HEK293 (cell line): ENCODE results near the gene ERVK3-1.

Experiments used
- FEZF1 ChIP-seq: fragments of 450-650 bp; formaldehyde crosslinking; IDR thresholded peaks from 2 replicates; pipeline ENCODE4 v1.5.1; 2016; ENCODE audit warnings: missing biosample characterization, missing genetic modification characterization
- HOXC10 ChIP-seq: sonication (generic); formaldehyde crosslinking; IDR thresholded peaks from 2 replicates; pipeline ENCODE4 v1.8.1; 2023; ENCODE audit warnings: mild to moderate bottlenecking, missing genetic modification reagents
- INSM2 ChIP-seq: fragments of 450-650 bp; formaldehyde crosslinking; IDR thresholded peaks from 2 replicates; pipeline ENCODE4 v1.5.1; 2016; ENCODE audit warnings: missing biosample characterization, missing genetic modification characterization
- KLF10 ChIP-seq: fragments of 450-650 bp; IDR thresholded peaks from 2 replicates; pipeline ENCODE4 v1.5.1; 2018; ENCODE audit warnings: missing biosample characterization, mild to moderate bottlenecking, missing genetic modification characterization
- KLF17 ChIP-seq: fragments of 450-650 bp; formaldehyde crosslinking; IDR thresholded peaks from 2 replicates; pipeline ENCODE4 v1.5.1; 2016; ENCODE audit warnings: missing biosample characterization, missing genetic modification characterization
- KLF7 ChIP-seq: fragments of 450-650 bp; formaldehyde crosslinking; IDR thresholded peaks from 2 replicates; pipeline ENCODE4 v1.5.1; 2016; ENCODE audit warnings: missing biosample characterization, missing genetic modification characterization, borderline replicate concordance
- PRDM6 ChIP-seq: fragments of 450-650 bp; formaldehyde crosslinking; IDR thresholded peaks from 2 replicates; pipeline ENCODE4 v1.5.1; 2017; ENCODE audit warnings: missing biosample characterization, missing genetic modification characterization
- REST ChIP-seq: fragments of 450-650 bp; formaldehyde crosslinking; IDR thresholded peaks from 2 replicates; pipeline ENCODE4 v1.5.1; 2016; ENCODE audit warnings: missing biosample characterization, missing genetic modification characterization
- SP2 ChIP-seq: fragments of 450-650 bp; formaldehyde crosslinking; IDR thresholded peaks from 2 replicates; pipeline ENCODE4 v1.5.1; 2016; ENCODE audit warnings: missing biosample characterization, missing genetic modification characterization
- TCF7L2 ChIP-seq: IDR thresholded peaks from 2 replicates; pipeline ENCODE4 v1.6.1; 2011; ENCODE audit warnings: low read depth, mild to moderate bottlenecking, inconsistent platforms, low read length, moderate library complexity, borderline replicate concordance
- TRIM28 ChIP-seq: IDR thresholded peaks from 2 replicates; pipeline ENCODE4 v1.6.1; 2011; ENCODE audit warnings: low read length, control low read depth, borderline replicate concordance
- WT1 ChIP-seq: fragments of 450-650 bp; formaldehyde crosslinking; IDR thresholded peaks from 2 replicates; pipeline ENCODE4 v1.5.1; 2016; ENCODE audit warnings: missing biosample characterization, missing genetic modification characterization
- YY2 ChIP-seq: fragments of 450-650 bp; formaldehyde crosslinking; IDR thresholded peaks from 2 replicates; pipeline ENCODE4 v1.5.1; 2016; ENCODE audit warnings: missing biosample characterization, missing genetic modification characterization
- ZBTB6 ChIP-seq: fragments of 450-650 bp; formaldehyde crosslinking; IDR thresholded peaks from 2 replicates; pipeline ENCODE4 v1.5.1; 2017; ENCODE audit warnings: missing biosample characterization, missing genetic modification characterization
- ZBTB7A ChIP-seq: fragments of 450-650 bp; formaldehyde crosslinking; IDR thresholded peaks from 2 replicates; pipeline ENCODE4 v1.5.1; 2016; ENCODE audit warnings: low read depth, missing biosample characterization, missing genetic modification characterization
- ZEB2 ChIP-seq: fragments of 450-650 bp; formaldehyde crosslinking; IDR thresholded peaks from 2 replicates; pipeline ENCODE4 v1.5.1; 2016; ENCODE audit warnings: missing biosample characterization, missing genetic modification characterization
- ZNF16 ChIP-seq: fragments of 450-650 bp; formaldehyde crosslinking; IDR thresholded peaks from 2 replicates; pipeline ENCODE4 v1.5.1; 2016; ENCODE audit warnings: low read depth, missing biosample characterization, missing genetic modification characterization
- ZNF202 ChIP-seq: fragments of 450-650 bp; formaldehyde crosslinking; IDR thresholded peaks from 2 replicates; pipeline ENCODE4 v1.5.1; 2016; ENCODE audit warnings: missing biosample characterization, missing genetic modification characterization, borderline replicate concordance
- ZNF221 ChIP-seq: fragments of 450-650 bp; formaldehyde crosslinking; IDR thresholded peaks from 2 replicates; pipeline ENCODE4 v1.5.1; 2017; ENCODE audit warnings: missing biosample characterization, missing genetic modification characterization, borderline replicate concordance
- ZNF292 ChIP-seq: fragments of 450-650 bp; formaldehyde crosslinking; IDR thresholded peaks from 2 replicates; pipeline ENCODE4 v1.5.1; 2016; ENCODE audit warnings: low read depth, missing biosample characterization, missing genetic modification characterization, borderline replicate concordance
- ZNF302 ChIP-seq: fragments of 450-650 bp; formaldehyde crosslinking; IDR thresholded peaks from 2 replicates; pipeline ENCODE4 v1.5.1; 2016; ENCODE audit warnings: missing biosample characterization, missing genetic modification characterization, low read depth
- ZNF416 ChIP-seq: fragments of 450-650 bp; formaldehyde crosslinking; IDR thresholded peaks from 2 replicates; pipeline ENCODE4 v1.5.1; 2016; ENCODE audit warnings: missing biosample characterization, missing genetic modification characterization
- ZNF513 ChIP-seq: fragments of 450-650 bp; IDR thresholded peaks from 2 replicates; pipeline ENCODE4 v1.5.1; 2018; ENCODE audit warnings: missing biosample characterization, missing genetic modification characterization
- ZNF529 ChIP-seq: fragments of 450-650 bp; formaldehyde crosslinking; IDR thresholded peaks from 2 replicates; pipeline ENCODE4 v1.5.1; 2017; ENCODE audit warnings: missing genetic modification characterization, missing biosample characterization; ENCODE audit not compliant: insufficient replicate concordance
- ZNF660 ChIP-seq: fragments of 450-650 bp; IDR thresholded peaks from 2 replicates; pipeline ENCODE4 v1.5.1; 2018; ENCODE audit warnings: missing biosample characterization, mild to moderate bottlenecking, missing genetic modification characterization
- ZNF670 ChIP-seq: fragments of 450-650 bp; formaldehyde crosslinking; IDR thresholded peaks from 2 replicates; pipeline ENCODE4 v1.5.1; 2016; ENCODE audit warnings: missing biosample characterization, missing genetic modification characterization, low read depth
- ZNF707 ChIP-seq: fragments of 450-650 bp; formaldehyde crosslinking; IDR thresholded peaks from 2 replicates; pipeline ENCODE4 v1.5.1; 2016; ENCODE audit warnings: missing biosample characterization, missing genetic modification characterization
- ZNF76 ChIP-seq: fragments of 450-650 bp; formaldehyde crosslinking; IDR thresholded peaks from 2 replicates; pipeline ENCODE4; 2016; ENCODE audit warnings: low read depth, missing biosample characterization, missing genetic modification characterization, borderline replicate concordance
- ZNF843 ChIP-seq: fragments of 450-650 bp; formaldehyde crosslinking; IDR thresholded peaks from 2 replicates; pipeline ENCODE4 v1.5.1; 2016; ENCODE audit warnings: missing biosample characterization, missing genetic modification characterization

Gene ERVK3-1

GRCh38 chr19:58326914-58327726 lies 21.9 kb downstream of the ERVK3-1 start, which contains the start of gene ZSCAN22 (continued):
- TF ChIP-seq ZNF416 (no peak), KLF7 (tag by site-specific recombination) (peak; percentile 92; the same call in 1 of the 2 replicates), ZBTB7A (tag by site-specific recombination) (peak; percentile 72; the same call in 1 of the 2 replicates), PRDM6 (tag by site-specific recombination) (no peak), ZNF670 (tag by site-specific recombination) (no peak), KLF17 (tag by site-specific recombination) (peak; percentile 61), ZBTB6 (tag by site-specific recombination) (peak; percentile 62; the same call in 1 of the 2 replicates), TRIM28 (peak; percentile 92; the same call in 1 of the 2 replicates), ZNF221 (tag by site-specific recombination) (no peak), REST (tag by site-specific recombination) (peak; percentile 57), KLF10 (no peak), SP2 (tag by site-specific recombination) (peak; percentile 76), ZNF660 (peak; percentile 90), TCF7L2 (no peak), ZNF302 (tag by site-specific recombination) (no peak), ZEB2 (tag by site-specific recombination) (peak; percentile 79), ZNF843 (tag by site-specific recombination) (peak; percentile 68), ZNF292 (tag by site-specific recombination) (no peak), FEZF1 (peak; percentile 50), ZNF76 (tag by site-specific recombination) (peak; percentile 99), ZNF529 (tag by site-specific recombination) (no peak), HOXC10 (CRISPR knock-in tag) (no peak), ZNF513 (tag by site-specific recombination) (no peak), YY2 (peak; percentile 43; the same call in 1 of the 2 replicates), INSM2 (tag by site-specific recombination) (peak; percentile 63), ZNF707 (tag by site-specific recombination) (peak; percentile 29; the same call in 1 of the 2 replicates), WT1 (tag by site-specific recombination) (no peak), ZNF202 (tag by site-specific recombination) (no peak), ZNF16 (tag by site-specific recombination) (peak; percentile 12; the same call in 1 of the 2 replicates)
